HG03439 (cell line): Measurements from ENCODE around the gene HAUS3.

Source experiments
- ATAC-seq: cut with Tn5 transposase; IDR thresholded peaks from one replicate; pipeline ENCODE4 v1.9.1; 2021; ENCODE audit warnings: mild to moderate bottlenecking, moderate library complexity; ENCODE audit not compliant: unreplicated experiment

The HAUS3 gene

GRCh38 chr4:2241410-2242353 lies at the start of gene HAUS3, which contains the start of gene POLN:
Gene HAUS3, minus strand, starts transcription at chr4:2242121. Its CDS starts 1,175 bp downstream, at chr4:2240946.
Gene POLN, minus strand, starts transcription at chr4:2242121. Its CDS starts 12,890 bp downstream, at chr4:2229231.
- peak; percentile 91 for ATAC-seq

- no peak for ATAC-seq
These were observed 49.2 kb upstream of the HAUS3 start for GRCh38 chr4:2290974-2291704.

- no peak for ATAC-seq
These were observed 48.6 kb upstream of the HAUS3 start for GRCh38 chr4:2290488-2290887.

- ATAC-seq = no peak
These were observed 48.0 kb upstream of the HAUS3 start for GRCh38 chr4:2289955-2290333.

GRCh38 chr4:2289311-2289954 lies 47.5 kb upstream of the HAUS3 start:
- ATAC-seq = no peak

GRCh38 chr4:2288051-2288541 lies 46.2 kb upstream of the HAUS3 start:
- ATAC-seq = no peak

GRCh38 chr4:2287594-2287915 lies 45.6 kb upstream of the HAUS3 start:
- ATAC-seq = no peak

- no peak for ATAC-seq
These were observed 45.1 kb upstream of the HAUS3 start for GRCh38 chr4:2286904-2287593.

GRCh38 chr4:2285613-2286381 lies 43.9 kb upstream of the HAUS3 start:
- no peak for ATAC-seq

GRCh38 chr4:2284934-2285612 lies 43.2 kb upstream of the HAUS3 start:
- ATAC-seq = no peak

- ATAC-seq = no peak
These were observed 42.4 kb upstream of the HAUS3 start for GRCh38 chr4:2284161-2284933.

GRCh38 chr4:2283199-2283711 lies 41.3 kb upstream of the HAUS3 start:
- ATAC-seq = no peak

GRCh38 chr4:2281575-2282343 lies 39.8 kb upstream of the HAUS3 start:
- no peak for ATAC-seq

- no peak for ATAC-seq
These were observed 38.8 kb upstream of the HAUS3 start for GRCh38 chr4:2280531-2281300.

- ATAC-seq = no peak
These were observed 36.0 kb upstream of the HAUS3 start for GRCh38 chr4:2277956-2278355.

GRCh38 chr4:2276581-2277325 lies 34.8 kb upstream of the HAUS3 start:
- no peak for ATAC-seq
